ENCODE results near the gene CLDN9.

DNA sequence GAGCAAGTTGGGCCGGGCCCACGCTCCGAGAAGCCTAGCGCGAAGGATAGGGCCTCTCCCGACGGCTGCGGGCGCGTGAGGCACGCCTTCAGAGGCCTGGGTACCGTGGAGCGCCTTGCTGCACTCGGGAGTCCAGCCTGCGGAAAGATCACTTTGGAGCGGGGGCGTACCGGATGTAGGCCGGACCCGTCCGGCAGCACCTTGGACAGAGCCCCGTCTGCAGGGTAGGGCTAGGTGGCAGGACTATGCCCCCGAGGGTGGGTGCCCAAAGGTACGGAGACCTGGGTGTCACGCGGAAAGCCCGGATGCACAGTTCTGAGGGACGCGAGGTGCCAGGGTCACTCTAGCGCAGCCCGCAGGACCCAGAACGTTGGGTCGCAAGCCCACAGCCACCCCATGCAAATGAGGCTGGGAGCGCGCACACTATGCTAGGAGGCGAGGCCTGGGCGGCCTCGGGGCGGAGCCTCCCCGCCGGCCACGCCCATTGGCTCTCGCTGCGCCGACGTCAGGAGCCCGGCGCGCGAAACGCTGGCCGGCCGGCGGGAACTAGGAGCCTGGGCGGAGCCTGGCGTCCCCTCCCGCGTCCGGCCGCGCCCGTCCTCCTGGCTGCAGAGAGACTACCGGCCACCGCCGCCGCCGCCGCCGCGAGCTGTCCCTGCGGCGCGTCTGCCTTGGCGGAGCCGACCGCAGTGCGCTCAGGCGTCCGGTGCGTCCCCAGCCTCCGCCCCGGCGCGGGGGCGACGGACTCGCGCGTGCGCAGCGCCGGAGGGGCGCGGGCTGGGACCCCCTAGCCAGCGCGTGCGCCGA lies 43.8 kb upstream of the CLDN9 start, which contains the start of gene PAQR4:
- TF ChIP-seq ZNF217 (CRISPR knock-in tag; IDR thresholded peaks at IDR 0.05) (no peak), POLR2AphosphoS5 (IDR thresholded peaks at IDR 0.05; ENCODE audit: control insufficient read depth, insufficient read depth, low read depth, low read length) (peak; percentile 37), ZNF24 (IDR thresholded peaks at IDR 0.05) (peak; percentile 56; the same call in 1 of the 2 replicates), ZBTB1 (CRISPR knock-in tag; IDR thresholded peaks at IDR 0.05; ENCODE audit: borderline replicate concordance, low read depth) (0 out of 2 replicates have a peak, but pooled peaks have one; percentile 77), NR2C2 (CRISPR knock-in tag; IDR thresholded peaks at IDR 0.05) (peak; percentile 70), NR2C2 (tag; IDR thresholded peaks at IDR 0.05) (no peak), KDM1A (IDR thresholded peaks at IDR 0.05) (no peak), SMAD3 (CRISPR knock-in tag; conservative IDR thresholded peaks at IDR 0.05) (0 out of 2 replicates have a peak, but pooled peaks have one; percentile 35)
- TF ChIP-seq, protein P1, sequence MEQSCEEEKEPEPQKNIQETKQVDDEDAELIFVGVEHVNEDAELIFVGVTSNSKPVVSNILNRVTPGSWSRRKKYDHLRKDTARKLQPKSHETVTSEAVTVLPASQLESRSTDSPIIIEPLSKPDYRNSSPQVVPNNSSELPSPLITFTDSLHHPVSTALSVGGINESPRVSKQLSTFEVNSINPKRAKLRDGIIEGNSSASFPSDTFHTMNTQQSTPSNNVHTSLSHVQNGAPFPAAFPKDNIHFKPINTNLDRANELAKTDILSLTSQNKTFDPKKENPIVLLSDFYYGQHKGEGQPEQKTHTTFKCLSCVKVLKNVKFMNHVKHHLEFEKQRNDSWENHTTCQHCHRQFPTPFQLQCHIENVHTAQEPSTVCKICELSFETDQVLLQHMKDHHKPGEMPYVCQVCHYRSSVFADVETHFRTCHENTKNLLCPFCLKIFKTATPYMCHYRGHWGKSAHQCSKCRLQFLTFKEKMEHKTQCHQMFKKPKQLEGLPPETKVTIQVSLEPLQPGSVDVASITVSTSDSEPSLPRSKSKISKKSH (CRISPR knock-in tag; IDR thresholded peaks at IDR 0.05): no peak
